ENCODE data around the gene ELMOD1.

DNA sequence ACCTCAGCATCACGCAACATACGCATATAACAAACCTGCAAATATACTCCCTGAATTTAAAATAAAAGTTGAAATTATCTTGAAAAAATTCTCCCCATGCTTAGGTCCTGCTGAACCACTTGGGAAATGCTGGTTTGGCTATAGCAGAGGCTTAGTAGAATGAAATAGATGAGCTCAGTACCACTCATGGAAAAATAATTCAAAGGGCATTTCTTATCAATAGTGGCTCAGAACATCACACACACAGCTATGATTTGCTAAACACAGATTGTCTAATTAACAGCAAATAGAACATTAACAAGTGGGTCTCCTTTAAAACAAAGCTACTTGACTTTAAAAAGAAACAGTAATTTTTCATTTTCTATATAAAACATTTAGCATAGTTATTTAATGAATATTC lies 21.5 kb downstream of the ELMOD1 start:
- no peak for TF ChIP-seq POLR2AphosphoS5 (IDR thresholded peaks at IDR 0.05)
- TF ChIP-seq, protein P1, sequence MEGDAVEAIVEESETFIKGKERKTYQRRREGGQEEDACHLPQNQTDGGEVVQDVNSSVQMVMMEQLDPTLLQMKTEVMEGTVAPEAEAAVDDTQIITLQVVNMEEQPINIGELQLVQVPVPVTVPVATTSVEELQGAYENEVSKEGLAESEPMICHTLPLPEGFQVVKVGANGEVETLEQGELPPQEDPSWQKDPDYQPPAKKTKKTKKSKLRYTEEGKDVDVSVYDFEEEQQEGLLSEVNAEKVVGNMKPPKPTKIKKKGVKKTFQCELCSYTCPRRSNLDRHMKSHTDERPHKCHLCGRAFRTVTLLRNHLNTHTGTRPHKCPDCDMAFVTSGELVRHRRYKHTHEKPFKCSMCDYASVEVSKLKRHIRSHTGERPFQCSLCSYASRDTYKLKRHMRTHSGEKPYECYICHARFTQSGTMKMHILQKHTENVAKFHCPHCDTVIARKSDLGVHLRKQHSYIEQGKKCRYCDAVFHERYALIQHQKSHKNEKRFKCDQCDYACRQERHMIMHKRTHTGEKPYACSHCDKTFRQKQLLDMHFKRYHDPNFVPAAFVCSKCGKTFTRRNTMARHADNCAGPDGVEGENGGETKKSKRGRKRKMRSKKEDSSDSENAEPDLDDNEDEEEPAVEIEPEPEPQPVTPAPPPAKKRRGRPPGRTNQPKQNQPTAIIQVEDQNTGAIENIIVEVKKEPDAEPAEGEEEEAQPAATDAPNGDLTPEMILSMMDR (IDR thresholded peaks at IDR 0.05 in 8 of 11, conservative IDR thresholded peaks at IDR 0.05 in 3 of 11), result no peak

All from spleen (tissue), 7 donors.